HG03520 (cell line): ENCODE results near the gene ATXN7L3B.
"Not testable (repeated sequence)": the region's sequence is repeated elsewhere in the genome, so short reads cannot be mapped to it uniquely, and the experiment has no call there.

Source experiments
- ATAC-seq: cut with Tn5 transposase; IDR thresholded peaks from one replicate; pipeline ENCODE4 v1.9.1; 2021; ENCODE audit warnings: mild to moderate bottlenecking, moderate library complexity; ENCODE audit not compliant: unreplicated experiment

Gene ATXN7L3B, protein sequence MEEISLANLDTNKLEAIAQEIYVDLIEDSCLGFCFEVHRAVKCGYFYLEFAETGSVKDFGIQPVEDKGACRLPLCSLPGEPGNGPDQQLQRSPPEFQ

DNA sequence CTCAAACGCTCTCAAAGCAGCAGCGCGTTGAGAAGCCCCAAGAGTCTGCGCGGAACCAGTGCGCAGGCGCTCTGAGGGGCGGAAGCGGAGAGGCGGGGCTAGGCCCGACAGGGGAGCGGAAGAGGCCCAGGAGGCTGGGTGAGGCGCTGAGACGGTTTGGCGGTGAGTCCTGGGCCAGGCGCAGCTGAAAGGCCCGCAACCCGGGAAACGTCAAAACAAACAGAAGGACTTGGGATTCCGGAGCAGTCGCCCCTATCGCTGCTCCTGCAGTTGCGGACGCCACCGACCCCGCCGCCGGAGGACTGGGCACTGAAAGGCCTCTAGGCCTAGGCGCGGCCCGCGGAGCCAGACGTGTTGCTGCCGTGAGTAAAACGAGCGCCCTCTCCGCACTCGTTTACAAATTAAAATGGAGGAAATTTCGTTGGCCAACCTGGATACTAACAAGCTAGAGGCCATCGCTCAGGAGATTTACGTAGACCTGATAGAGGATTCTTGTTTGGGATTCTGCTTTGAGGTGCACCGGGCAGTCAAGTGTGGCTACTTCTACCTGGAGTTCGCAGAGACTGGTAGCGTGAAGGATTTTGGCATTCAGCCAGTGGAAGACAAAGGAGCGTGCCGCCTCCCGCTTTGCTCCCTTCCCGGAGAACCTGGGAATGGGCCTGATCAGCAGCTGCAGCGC lies at the start of gene ATXN7L3B:
TSS of gene ATXN7L3B (plus strand) at position 129 of the 679 bp plus-strand sequence. CDS start at position 407, 278 bp downstream.
- peak; percentile 95 for ATAC-seq

DNA sequence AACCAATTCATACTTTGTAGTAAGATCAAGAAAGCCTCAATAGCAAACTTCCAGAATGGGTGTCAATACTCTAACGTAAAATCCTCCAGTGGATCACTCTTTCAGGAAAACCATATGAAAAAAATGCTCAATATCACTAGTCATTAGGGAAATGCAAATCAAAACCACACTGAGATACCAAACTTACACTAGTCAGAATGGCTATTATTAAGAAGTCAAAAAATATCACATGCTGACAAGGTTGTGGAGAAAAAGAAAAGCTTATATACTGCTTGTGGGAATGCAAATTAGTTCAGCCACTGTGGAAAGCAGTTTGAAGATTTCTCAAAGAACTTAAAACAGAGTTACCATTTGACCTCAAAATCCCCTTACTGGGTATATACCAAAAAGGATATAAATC lies 49.5 kb upstream of the ATXN7L3B start:
- peak; percentile 49 for ATAC-seq

DNA sequence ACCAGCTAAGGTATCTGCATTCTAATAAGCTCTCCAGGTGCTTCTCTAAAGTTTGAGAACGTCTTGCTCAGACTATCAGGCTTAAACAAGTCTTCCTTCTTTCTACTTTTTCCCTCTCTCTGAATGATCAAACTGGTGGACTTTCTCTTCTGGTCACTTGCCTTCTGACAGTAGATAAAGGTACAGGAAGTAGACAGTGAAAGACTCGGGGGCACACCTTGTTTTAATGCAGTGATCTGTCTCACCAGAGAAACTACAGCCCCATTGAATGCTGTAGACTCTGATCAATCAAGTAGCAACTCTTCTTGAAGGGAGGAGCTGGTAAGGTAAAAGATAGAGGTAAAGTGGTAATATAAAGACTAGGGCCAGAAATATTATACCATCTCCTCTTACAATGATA lies 48.1 kb upstream of the ATXN7L3B start:
- ATAC-seq, result no peak

DNA sequence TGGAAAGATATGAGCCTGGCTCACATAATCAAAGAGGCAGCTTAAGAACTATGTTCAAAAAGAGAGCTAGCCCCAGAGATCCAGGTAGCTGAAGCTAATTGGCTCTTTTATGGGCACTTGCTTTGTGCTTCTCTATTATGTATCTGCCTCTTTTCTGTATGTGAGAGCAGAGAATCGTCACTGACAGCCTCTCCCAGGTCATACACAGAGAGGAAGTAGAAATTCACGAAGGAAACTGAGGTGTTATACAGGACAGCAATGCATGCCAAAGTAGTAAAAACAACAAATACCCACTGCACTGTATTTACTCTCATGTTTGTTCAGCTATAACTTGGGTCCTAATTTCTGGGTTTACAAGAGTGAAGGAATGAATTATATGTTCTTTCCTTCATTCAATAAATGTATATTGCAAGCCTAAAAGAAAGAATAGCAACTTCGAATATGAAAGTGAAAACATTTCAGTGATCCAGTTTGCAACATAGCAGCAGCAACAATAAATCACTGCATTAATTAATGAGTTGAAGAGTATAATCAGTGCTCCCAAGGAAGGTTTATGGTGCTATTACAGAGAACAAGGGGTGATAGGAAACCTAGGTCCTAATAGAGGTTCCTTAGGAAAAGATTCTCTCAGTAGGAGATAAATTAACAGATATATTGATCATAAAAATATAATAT lies 47.1 kb upstream of the ATXN7L3B start:
- peak; percentile 76 for ATAC-seq

DNA sequence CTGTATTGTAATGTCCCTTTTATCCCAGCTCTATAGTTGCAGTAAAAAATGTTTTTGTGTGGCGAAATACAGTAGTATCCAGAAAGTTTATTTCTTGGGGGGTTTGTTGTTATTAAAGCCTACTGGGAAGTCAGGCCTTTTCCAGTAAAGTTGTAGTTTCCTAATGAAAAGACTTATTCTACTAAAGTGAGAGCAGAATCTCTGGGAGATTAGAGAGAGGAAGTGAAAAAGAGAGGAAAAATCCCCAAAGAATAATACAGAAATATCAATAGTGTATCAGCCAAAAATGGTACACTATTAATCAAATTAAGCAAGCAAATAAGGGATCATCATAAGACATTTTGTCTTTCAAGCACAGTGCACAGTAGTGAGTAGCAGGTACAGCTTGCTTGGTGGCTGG lies 46.3 kb upstream of the ATXN7L3B start:
- ATAC-seq, result no peak

DNA sequence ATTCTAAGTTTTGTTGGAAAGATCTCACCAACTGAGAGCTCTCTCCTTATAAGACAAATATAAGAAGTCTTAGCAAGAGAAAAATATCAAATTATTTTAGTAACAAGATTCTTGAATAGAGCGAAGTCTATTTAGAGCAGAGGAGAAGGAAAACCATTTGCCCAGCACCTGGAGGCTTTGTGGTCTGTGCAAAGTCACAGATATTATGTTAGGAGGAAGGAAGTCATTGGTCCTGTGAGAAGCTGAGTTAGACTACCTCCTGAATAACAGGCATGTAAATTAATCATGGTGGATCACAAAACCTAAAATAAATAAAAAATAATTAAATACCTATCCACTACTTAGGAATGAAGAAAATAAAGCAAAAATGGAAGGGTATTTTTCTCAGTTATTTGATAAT lies 38.4 kb upstream of the ATXN7L3B start:
- ATAC-seq, result no peak

DNA sequence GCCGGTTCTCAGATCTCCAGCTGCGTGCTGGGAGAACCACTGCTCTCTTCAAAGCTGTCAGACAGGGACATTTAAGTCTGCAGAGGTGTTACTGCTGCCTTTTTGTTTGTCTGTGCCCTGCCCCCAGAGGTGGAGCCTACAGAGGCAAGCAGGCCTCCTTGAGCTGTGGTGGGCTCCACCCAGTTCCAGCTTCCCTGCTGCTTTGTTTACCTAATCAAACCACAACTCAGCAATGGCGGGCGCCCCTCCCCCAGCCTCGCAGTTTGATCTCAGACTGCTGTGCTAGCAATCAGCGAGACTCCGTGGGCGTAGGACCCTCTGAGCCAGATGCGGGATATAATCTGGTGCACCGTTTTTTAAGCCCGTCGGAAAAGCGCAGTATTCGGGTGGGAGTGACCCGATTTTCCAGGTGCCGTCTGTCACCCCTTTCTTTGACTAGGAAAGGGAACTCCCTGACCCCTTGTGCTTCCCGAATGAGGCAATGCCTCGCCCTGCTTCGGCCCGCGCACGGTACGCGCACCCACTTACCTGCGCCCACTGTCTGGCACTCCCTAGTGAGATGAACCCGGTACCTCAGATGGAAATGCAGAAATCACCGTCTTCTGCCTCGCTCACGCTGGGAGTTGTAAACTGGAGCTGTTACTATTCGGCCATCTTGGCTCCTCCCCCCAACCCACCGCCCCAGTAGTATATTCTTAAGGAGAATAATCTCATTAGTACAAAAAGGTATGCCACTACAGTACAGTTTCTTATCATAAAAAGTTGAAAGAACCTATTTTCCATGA lies 28.6 kb upstream of the ATXN7L3B start:
- ATAC-seq, result not testable (repeated sequence)

DNA sequence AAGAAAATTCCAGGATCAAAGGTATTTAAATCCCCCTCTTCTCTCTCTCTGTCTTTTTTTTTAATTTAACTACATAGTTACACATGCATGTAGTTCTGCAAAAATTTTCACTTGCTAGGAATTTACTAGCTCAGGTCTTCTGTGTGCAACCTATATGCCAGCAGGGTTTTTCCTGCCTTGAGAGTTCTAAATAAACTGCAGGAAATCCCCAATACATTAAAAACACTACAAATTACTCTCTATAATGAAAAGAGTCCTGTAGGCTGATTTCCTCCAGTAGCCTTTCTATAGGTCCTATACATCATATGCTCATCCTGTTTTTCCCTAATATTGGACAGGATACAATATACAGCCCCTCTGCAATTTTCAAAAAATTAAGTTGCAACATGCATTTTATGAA lies 27.7 kb upstream of the ATXN7L3B start:
- ATAC-seq, result no peak

DNA sequence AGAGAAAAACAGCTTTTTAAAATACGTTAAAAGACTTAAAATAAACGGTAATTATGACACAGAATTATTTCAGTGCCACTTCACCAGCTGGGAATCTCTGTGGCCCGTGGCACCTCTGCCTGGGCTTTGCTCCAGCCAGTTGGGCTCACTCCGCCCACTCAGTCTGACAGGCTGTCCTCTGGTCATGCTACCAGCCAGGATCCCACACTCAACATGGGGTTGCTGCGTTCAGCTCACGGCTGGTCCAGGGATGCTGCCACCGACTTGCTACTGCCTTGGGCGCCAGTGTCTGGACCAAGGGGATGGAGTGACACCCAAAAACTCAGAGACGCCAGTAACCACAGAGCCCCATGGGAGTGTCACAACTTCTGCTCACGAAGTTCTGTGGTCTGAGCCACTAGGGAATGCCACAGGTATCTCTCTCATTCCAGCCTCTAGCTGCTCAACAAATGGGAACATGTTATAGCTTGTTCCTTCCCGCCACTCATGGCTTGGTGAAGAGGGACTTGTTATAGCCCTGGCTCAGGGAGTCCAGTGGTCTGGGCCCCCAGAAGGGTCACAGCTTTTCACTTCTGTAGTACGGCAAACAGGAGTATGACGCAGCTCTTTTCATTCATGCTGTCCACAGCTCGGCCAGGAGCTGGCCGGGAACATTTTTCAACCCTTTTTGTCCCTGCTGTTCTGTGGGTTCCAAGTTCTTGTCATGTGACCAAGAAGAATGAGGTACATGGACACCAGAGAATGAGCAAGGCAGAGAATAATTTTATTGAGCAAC lies 23.4 kb upstream of the ATXN7L3B start:
- no peak for ATAC-seq

DNA sequence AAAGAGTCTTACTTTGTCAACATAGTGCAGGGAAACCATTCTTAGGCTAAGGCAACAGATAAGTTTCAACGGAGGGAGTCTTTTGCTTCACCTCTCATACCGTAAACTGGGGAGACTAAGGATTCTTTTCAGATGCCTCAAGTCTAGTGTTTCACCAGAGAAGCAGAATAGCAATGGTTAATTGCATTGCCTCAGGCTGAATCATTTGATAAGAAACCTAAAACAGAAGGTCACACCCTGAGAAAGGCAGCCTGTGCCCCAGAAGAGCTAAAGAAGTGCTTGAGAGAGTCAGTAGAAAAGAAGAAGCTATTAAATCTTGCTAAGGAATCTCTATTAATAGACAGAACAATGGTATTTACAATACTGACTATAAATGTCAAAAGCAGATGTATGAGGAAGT lies 21.8 kb upstream of the ATXN7L3B start:
- no peak for ATAC-seq

DNA sequence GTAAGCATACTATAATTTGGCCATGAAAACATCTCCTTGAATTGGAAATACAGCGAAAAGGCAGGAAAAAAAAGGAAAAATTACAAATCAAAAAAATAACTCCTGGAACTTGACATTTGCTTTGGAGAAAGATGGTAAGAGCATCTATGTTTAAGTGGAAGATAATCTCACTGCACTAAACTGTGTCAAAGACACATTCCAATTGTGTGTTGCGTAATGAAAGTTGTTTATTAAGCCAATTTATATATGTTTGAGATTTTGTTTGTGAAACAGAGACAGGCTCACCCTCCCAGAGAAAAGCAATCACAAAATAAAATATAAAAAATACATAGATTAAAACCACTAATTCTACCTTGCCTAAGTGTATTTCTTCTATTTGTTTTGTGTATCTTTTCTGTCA lies 11.1 kb upstream of the ATXN7L3B start:
- ATAC-seq, result no peak

DNA sequence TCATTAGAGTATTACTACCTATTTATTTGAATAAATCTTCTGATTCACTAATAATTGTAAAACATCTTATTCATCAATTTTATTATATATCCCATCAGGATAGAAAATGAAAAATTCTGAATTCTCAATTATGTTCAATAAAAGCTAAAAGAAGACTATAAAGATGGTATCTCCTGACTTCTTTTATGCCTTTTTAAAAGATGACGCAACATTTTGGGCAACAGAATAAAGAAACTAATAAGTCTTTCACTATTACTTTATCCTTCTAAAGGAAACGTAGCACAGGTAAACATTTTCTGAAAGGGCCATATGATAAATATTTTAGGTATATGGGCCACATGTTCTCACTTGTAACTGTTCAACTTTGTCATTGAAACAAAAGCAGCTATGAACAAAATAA lies 10.1 kb upstream of the ATXN7L3B start:
- ATAC-seq, result no peak

DNA sequence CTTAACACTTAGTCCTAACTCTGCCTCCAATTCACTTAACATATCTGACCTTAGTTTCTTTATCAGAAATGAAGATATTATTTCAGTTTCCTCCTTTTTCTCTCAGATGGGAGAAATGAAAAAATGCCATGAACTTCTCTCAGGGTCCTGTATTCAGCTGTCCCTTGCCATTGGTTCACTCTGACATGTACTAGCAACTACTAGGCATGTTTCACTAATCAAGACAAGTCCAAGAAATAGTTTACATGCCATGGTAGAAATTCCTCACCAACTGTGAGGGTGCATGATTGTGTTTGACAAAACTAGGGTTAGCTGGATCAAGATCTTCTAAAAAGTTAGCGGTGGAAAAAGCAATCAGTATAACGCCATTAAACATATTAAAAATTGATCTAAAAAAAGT lies 7.0 kb upstream of the ATXN7L3B start:
- no peak for ATAC-seq

DNA sequence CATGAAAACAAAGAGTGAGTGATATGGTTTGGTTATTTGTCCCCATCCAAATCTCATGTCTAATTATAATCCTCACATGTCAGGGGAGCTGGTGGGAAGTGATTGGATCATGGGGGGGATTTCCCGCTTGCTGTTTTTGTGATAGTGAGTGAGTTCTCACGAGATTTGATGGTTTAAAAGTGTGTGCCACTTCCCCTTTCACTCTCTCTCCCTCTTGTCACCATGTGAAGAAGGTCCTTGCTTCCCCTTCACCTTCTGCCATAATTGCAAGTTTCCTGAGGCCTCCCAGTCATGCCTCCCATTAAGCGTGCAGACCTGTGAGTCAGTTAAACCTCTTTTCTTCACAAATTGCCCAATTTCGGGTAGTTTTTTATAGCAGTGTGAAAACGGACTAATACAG lies 2.1 kb upstream of the ATXN7L3B start:
- ATAC-seq, result no peak

DNA sequence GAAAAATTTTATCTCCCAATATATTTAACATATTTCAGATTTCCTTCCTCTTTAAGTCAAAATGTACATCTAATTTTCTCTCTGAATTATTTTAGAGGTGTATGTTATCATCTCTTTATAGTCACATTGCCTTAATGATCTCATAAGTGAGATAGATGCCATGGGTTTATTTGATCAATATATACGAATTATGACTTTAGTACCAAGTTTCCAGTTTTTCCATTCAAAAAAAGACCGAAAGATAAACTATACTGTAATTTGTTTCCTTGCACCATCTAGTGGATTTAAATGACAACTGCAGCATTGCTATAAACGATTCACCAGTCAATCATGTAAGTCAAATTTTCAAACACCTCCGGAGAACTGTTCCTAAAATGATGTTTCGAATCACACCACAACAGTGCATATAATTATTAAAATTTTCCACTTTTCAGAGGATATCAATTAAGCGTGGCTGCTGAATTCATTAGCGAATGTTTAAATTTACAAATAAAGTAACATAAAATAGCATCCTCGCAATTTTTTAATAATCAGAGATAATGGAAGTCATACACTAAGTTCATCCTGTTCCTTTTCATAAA lies 419 bp upstream of the ATXN7L3B start:
- ATAC-seq, result peak; percentile 45

DNA sequence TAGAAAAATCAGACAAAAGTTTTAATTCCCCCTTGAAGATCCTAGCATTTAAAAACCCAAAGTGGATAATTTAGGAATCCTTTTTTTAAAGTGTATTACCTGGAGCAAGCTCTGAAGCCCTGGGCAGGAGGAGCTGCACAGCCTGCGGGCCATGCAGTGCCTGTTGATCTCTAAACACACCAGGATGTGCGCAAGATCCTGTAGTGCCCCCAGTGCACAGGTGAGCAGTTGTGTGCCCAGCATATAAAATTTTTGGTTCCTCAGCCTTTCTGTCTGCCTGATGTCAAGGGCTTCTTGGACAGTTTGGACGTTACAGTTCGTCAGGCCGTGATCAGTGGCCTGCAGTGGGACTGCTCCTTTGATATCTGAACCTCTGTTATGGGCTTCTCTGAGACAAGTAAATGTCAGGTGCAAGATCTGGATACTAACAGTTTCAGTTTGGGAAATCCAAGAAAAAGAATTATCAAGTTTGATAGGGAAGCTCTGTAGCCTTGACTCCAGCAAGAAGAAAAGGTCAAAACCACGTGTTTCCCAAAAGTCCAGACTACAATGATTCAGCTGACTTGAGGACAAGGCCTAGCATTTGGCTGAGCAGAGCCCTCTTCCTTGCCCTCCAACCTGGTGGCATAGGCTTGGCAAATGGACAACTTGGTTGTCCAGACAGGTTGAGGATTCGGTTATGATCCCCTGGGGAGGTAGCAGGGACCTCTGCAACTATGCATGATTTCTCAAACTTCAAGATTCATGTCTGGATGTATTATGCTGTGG lies 1.0 kb downstream of the ATXN7L3B start:
- peak; percentile 19 for ATAC-seq

DNA sequence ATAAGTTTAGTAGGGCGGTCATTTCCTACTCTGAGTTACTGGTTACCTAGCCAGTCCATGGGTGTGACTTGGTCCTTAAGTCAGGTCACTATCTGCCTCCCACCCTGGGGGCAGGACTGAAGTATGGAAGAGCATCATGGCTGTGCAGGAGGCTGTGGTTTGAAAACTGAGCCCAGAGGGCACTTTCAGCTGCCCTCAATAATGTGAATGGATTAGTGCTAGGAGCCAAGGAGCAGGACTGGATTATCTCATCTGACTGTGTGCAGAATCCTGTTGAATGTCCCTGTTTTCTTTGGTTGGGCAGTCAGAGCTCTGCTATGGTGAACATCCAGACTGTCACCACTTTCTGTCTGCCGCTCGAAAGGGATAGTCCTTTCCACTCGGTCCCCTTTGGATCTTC lies 1.6 kb downstream of the ATXN7L3B start:
- ATAC-seq, result no peak

DNA sequence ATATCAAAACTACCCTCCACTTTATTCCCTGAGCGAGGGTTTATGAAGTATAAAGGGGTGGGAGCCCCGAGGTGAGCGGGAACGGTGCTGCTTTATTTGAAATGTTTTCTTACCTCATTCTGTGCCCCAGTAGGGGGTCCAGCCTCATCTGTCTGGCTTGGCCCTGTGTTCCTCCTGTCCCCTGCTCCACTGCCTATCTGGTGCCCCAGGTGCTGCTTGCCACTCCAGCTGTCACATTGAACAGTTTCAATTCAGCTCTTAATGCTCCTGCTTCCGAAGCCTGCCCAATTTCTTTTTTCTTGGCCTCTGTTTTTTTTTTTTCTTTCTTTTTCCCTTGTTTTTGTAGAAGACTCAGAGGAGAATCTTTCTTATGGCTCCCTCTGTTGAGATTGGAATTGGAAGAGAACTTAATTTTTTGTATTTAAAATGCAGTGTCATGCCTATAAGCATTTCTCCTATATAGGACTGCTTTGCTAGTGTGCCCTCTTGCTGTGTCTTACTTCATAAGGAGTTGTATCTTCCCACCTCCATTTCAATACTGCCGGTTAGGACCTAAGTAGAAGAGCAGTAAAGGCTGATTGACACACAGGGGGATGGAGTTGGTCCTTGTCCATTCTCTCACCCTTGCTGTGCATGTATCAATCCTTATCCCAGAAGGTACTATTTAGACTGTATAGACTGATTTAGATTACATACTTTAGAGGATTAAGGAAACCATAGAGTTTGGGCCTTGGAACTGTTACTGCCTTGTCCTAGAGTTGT lies 2.3 kb downstream of the ATXN7L3B start:
- no peak for ATAC-seq

DNA sequence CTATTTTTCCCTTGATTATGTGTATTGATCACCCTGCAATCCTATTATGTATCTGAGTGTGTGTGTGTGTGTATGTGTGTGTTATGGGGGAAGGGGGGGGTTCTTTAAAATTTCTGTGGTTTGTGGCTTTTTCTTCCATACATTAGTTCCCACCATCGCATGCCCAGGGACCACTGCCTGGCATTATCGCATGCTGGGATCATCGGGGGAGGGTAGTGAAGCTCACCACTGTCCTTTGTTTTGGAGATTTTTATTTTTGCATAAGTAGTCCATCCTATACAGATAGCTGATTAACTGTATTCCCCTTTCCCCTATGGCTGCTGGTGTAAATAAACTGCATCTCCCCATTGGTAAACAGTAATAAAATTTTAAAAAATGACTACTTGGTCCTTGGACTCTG lies 3.4 kb downstream of the ATXN7L3B start:
- ATAC-seq, result no peak
